Astrocyte (in vitro differentiated cells and primary cell): Measurements from ENCODE around the gene FAF1.

Experiments used
- EZH2 ChIP-seq: IDR thresholded peaks from 2 replicates; pipeline ENCODE4 v1.6.1; 2012; ENCODE audit warnings: mild to moderate bottlenecking, low read length, inconsistent platforms; ENCODE audit not compliant: insufficient read depth
- TF ChIP-seq, protein P1 (sequence below): IDR thresholded peaks from 2 replicates; pipeline ENCODE4 v1.5.1; 2011; ENCODE audit warnings: low read depth, mild to moderate bottlenecking, inconsistent platforms, low read length, moderate library complexity; ENCODE audit not compliant: insufficient read depth

GRCh38 chr1:50427818-50428779, 532.0 kb downstream of the FAF1 start:
- TF ChIP-seq, protein P1, sequence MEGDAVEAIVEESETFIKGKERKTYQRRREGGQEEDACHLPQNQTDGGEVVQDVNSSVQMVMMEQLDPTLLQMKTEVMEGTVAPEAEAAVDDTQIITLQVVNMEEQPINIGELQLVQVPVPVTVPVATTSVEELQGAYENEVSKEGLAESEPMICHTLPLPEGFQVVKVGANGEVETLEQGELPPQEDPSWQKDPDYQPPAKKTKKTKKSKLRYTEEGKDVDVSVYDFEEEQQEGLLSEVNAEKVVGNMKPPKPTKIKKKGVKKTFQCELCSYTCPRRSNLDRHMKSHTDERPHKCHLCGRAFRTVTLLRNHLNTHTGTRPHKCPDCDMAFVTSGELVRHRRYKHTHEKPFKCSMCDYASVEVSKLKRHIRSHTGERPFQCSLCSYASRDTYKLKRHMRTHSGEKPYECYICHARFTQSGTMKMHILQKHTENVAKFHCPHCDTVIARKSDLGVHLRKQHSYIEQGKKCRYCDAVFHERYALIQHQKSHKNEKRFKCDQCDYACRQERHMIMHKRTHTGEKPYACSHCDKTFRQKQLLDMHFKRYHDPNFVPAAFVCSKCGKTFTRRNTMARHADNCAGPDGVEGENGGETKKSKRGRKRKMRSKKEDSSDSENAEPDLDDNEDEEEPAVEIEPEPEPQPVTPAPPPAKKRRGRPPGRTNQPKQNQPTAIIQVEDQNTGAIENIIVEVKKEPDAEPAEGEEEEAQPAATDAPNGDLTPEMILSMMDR = no peak
- TF ChIP-seq EZH2 = peak; percentile 84
